IMR-90 (cell line): ENCODE measurements around the gene EIF4G3. TPM values are rescaled to one million over a fixed set of nuclear protein-coding genes. Genes with fewer than 3 reads are reported as not detected.

ENCODE experiments used
- ATAC-seq: fragments of 200-7000 bp; cut with Tn5 transposase; 2 replicates; pipeline ENCODE4 v1.9.1; 2020; ENCODE audit warnings: low read depth, mild to moderate bottlenecking, moderate library complexity
- BruUV-seq: library from RNA; stranded (reverse); fragments of 400-500 nt; replicated peaks from 2 replicates; lab custom pipeline; 2021; lab: Mats Ljungman, UMichigan
- CTCF ChIA-PET: fragments of 300-600 bp; formaldehyde crosslinking; extraction: SDS; loops from one replicate; lab custom pipeline; 2021; ENCODE audit warnings: antibody characterized with exemption; lab: Yijun Ruan, JAX
- POLR2A ChIA-PET: fragments of 300-600 bp; sonication (Branson Sonifier 250); formaldehyde crosslinking; loops from one replicate; lab custom pipeline; 2022; ENCODE audit warnings: antibody characterized with exemption; ENCODE audit not compliant: unreplicated experiment; lab: Charles Lee
- DNase-seq: peaks from one replicate; pipeline ENCODE4 v3.0.0; 2013
- H2AFZ ChIP-seq: replicated peaks from 2 replicates; pipeline ENCODE3; 2013; ENCODE audit warnings: low read length, mild to moderate bottlenecking; ENCODE audit not compliant: poor library complexity
- H2AK5ac ChIP-seq: 2 replicates; pipeline ENCODE4 v1.6.1; 2013; ENCODE audit warnings: low read depth, low read length, inconsistent platforms
- H2AK9ac ChIP-seq: replicated peaks from 2 replicates; pipeline ENCODE3; 2013; ENCODE audit warnings: mild to moderate bottlenecking, low read depth, low read length, moderate library complexity; ENCODE audit not compliant: poor library complexity
- H2BK120ac ChIP-seq: 2 replicates; pipeline ENCODE4 v1.6.1; 2013; ENCODE audit warnings: low read depth, low read length, inconsistent platforms
- H2BK15ac ChIP-seq: 3 replicates; pipeline ENCODE4 v1.6.1; 2013; ENCODE audit warnings: low read depth, low read length, inconsistent platforms
- H2BK20ac ChIP-seq: 2 replicates; pipeline ENCODE4 v1.6.1; 2013; ENCODE audit warnings: low read depth, mild to moderate bottlenecking, inconsistent platforms, low read length, moderate library complexity
- H2BK5ac ChIP-seq: 2 replicates; pipeline ENCODE4 v1.6.1; 2013; ENCODE audit warnings: mild to moderate bottlenecking, low read depth, low read length, inconsistent platforms; ENCODE audit not compliant: poor library complexity, severe bottlenecking
- H3K14ac ChIP-seq: replicated peaks from 2 replicates; pipeline ENCODE4 v1.6.1; 2013; ENCODE audit warnings: low read depth, low read length, inconsistent platforms
- H3K18ac ChIP-seq: 2 replicates; pipeline ENCODE4 v1.6.1; 2013; ENCODE audit warnings: low read depth, low read length, control low read depth
- H3K23ac ChIP-seq: 2 replicates; pipeline ENCODE4 v1.6.1; 2013; ENCODE audit warnings: low read depth, low read length, inconsistent platforms
- H3K27ac ChIP-seq: 2 replicates; pipeline ENCODE4 v1.5.1; 2013; ENCODE audit warnings: mild to moderate bottlenecking, control low read depth, low read length; ENCODE audit not compliant: insufficient read depth
- H3K27me3 ChIP-seq: 2 replicates; pipeline ENCODE4 v1.6.1; 2013; ENCODE audit warnings: low read length; ENCODE audit not compliant: control insufficient read depth, insufficient read depth
- H3K36me3 ChIP-seq: 2 replicates; pipeline ENCODE4 v1.6.1; 2013; ENCODE audit warnings: low read length, mixed read lengths; ENCODE audit not compliant: control insufficient read depth, insufficient read depth
- H3K4ac ChIP-seq: 2 replicates; pipeline ENCODE4 v1.6.1; 2013; ENCODE audit warnings: low read depth, low read length, inconsistent platforms
- H3K4me1 ChIP-seq: 2 replicates; pipeline ENCODE4 v1.6.1; 2013; ENCODE audit warnings: low read length, mixed read lengths; ENCODE audit not compliant: control insufficient read depth, insufficient read depth
- H3K4me2 ChIP-seq: 2 replicates; pipeline ENCODE4 v1.6.1; 2013; ENCODE audit warnings: low read depth, mild to moderate bottlenecking, control low read depth, low read length, moderate library complexity
- H3K4me3 ChIP-seq: 2 replicates; pipeline ENCODE4 v1.5.1; 2013; ENCODE audit warnings: low read depth, mild to moderate bottlenecking, control low read depth, low read length, moderate library complexity; ENCODE audit not compliant: insufficient read depth
- H3K56ac ChIP-seq: 2 replicates; pipeline ENCODE4 v1.6.1; 2013; ENCODE audit warnings: low read length, inconsistent platforms; ENCODE audit not compliant: insufficient read depth; ENCODE audit errors: extremely low read depth
- H3K79me1 ChIP-seq, 2 experiments: 2 replicates each; pipeline ENCODE4 v1.6.1; 2013; ENCODE audit warnings: low read length in 2 of 2, inconsistent platforms in 1 of 2, low read depth in 1 of 2
- H3K9ac ChIP-seq: 2 replicates; pipeline ENCODE4 v1.6.1; 2013; ENCODE audit warnings: low read depth, low read length, control low read depth
- H3K9me1 ChIP-seq: 2 replicates; pipeline ENCODE4 v1.6.1; 2013; ENCODE audit warnings: low read length, inconsistent platforms; ENCODE audit not compliant: insufficient read depth
- H3K9me3 ChIP-seq: 2 replicates; pipeline ENCODE4 v1.6.1; 2013; ENCODE audit warnings: low read length; ENCODE audit not compliant: control insufficient read depth, insufficient read depth
- H4K20me1 ChIP-seq: 2 replicates; pipeline ENCODE4 v1.6.1; 2013; ENCODE audit warnings: low read length, inconsistent platforms; ENCODE audit not compliant: insufficient read depth
- H4K5ac ChIP-seq: 2 replicates; pipeline ENCODE4 v1.6.1; 2013; ENCODE audit warnings: mild to moderate bottlenecking, low read depth, low read length, control low read depth
- H4K8ac ChIP-seq, 2 experiments: 2 replicates each; pipeline ENCODE4 v1.6.1; 2013; ENCODE audit warnings: low read depth in 2 of 2, low read length in 2 of 2, control low read depth in 1 of 2, inconsistent platforms in 1 of 2
- H4K91ac ChIP-seq: 2 replicates; pipeline ENCODE4 v1.6.1; 2013; ENCODE audit warnings: low read depth, low read length, inconsistent platforms; ENCODE audit not compliant: insufficient read depth
- BHLHE40 ChIP-seq: fragments of 150-350 bp; IDR thresholded peaks from 2 replicates; pipeline ENCODE4 v1.6.1; 2016; ENCODE audit warnings: mild to moderate bottlenecking, low read depth, low read length
- CHD1 ChIP-seq: IDR thresholded peaks from 2 replicates; pipeline ENCODE4 v1.6.1; 2012; ENCODE audit warnings: low read depth, low read length, improper control_type of control experiment
- CTCF ChIP-seq: conservative IDR thresholded peaks from 2 replicates; pipeline ENCODE4 v1.5.1; 2012; ENCODE audit warnings: mild to moderate bottlenecking, low read depth, low read length, improper control_type of control experiment
- FOS ChIP-seq: fragments of 150-350 bp; IDR thresholded peaks from 2 replicates; pipeline ENCODE4 v1.6.1; 2016; ENCODE audit warnings: low read depth, low read length
- MAFK ChIP-seq: IDR thresholded peaks from 2 replicates; pipeline ENCODE4 v1.6.1; 2012; ENCODE audit warnings: low read depth, low read length, improper control_type of control experiment
- MAZ ChIP-seq: IDR thresholded peaks from 2 replicates; pipeline ENCODE4 v1.6.1; 2012; ENCODE audit warnings: low read depth, mild to moderate bottlenecking, low read length, improper control_type of control experiment, moderate library complexity, borderline replicate concordance
- MXI1 ChIP-seq: IDR thresholded peaks from 2 replicates; pipeline ENCODE4 v1.6.1; 2012; ENCODE audit warnings: low read depth, mild to moderate bottlenecking, low read length, moderate library complexity, borderline replicate concordance
- POLR2A ChIP-seq: IDR thresholded peaks from 2 replicates; pipeline ENCODE4 v1.6.1; 2012; ENCODE audit warnings: mild to moderate bottlenecking, low read depth, low read length
- RCOR1 ChIP-seq: IDR thresholded peaks from 2 replicates; pipeline ENCODE4 v1.6.1; 2012; ENCODE audit warnings: mild to moderate bottlenecking, low read length, improper control_type of control experiment; ENCODE audit not compliant: insufficient replicate concordance
- SMC3 ChIP-seq: fragments of 150-350 bp; IDR thresholded peaks from 2 replicates; pipeline ENCODE4 v1.6.1; 2016; ENCODE audit warnings: low read depth, mild to moderate bottlenecking, antibody characterized with exemption, low read length, moderate library complexity
- USF2 ChIP-seq: fragments of 150-350 bp; IDR thresholded peaks from 2 replicates; pipeline ENCODE4 v1.6.1; 2017; ENCODE audit warnings: mild to moderate bottlenecking, antibody characterized with exemption, low read length, low read depth
- WGBS, 2 experiments: methylation state at CpG; one replicate each; pipeline versions ENCODE4 v1.1.5 to v1.1.7; 2013; ENCODE audit warnings: missing lambda C conversion rate in 2 of 2; ENCODE audit not compliant: insufficient read length in 1 of 2; ENCODE audit errors: extremely low coverage in 2 of 2; 5-methylcytosine and 5-hydroxymethylcytosine counted together
- dilution Hi-C: fragments of 300-500 bp; cut with HindIII; formaldehyde crosslinking; loops from one replicate; pipeline ENCODE4 v1.14.3; 2018; ENCODE audit warnings: low sequenced_read_pairs; ENCODE audit not compliant: unreplicated experiment
- in situ Hi-C: fragments of 300-500 bp; cut with MboI; formaldehyde crosslinking; loops from 3 replicates; pipeline ENCODE4 v1.14.3; 2019; ENCODE audit warnings: low sequenced_read_pairs, inconsistent platforms, mixed read lengths
- intact Hi-C: fragments of 100-400 bp; cut with micrococcal nuclease; formaldehyde crosslinking; loops from 2 replicates; pipeline ENCODE4 v1.10.0; 2022
- polyA plus RNA-seq, 3 experiments: library from polyadenylated mRNA; depleted of rRNA; stranded (reverse); fragments of >200 nt; gene quantifications; 2 replicates each; pipeline ENCODE4 v1.2.3, GENCODE V29; 2012; ENCODE audit warnings: low replicate concordance in 1 of 3
- total RNA-seq: library from RNA; depleted of rRNA; stranded (reverse); fragments of >200 nt; gene quantifications from 2 replicates; pipeline ENCODE4 v1.2.3, GENCODE V29; 2012

The EIF4G3 gene
- total and polyA plus RNA-seq, 2 of the 4 experiments (the other 2 are of a cell fraction), result 25.8 to 49.2 TPM

GRCh38 chr1:20975668-20976067 lies 201.0 kb downstream of the EIF4G3 start:
- H3K9me1 ChIP-seq, result no peaks in the 10 kb centered on the region
- TF ChIP-seq BHLHE40 (no peak), CTCF (no peak), CHD1 (no peak), RCOR1 (no peak), MAZ (no peak), FOS (no peak), SMC3 (no peak), MXI1 (no peak), MAFK (no peak), USF2 (no peak), POLR2A (no peak)
- DNase-seq (no peak), ATAC-seq (no peak)
- H3K14ac ChIP-seq, result no peak overlapping the region
- peaks cover 20% of the 10 kb centered on the region for H3K4me1 ChIP-seq
- no peak overlapping the region for H3K9ac ChIP-seq
- no peak overlapping the region for H4K5ac ChIP-seq
- no TSS peak for BruUV-seq
- no peak overlapping the region for H2BK15ac ChIP-seq
- H4K20me1 ChIP-seq, result peaks cover 9% of the 10 kb centered on the region; the same call in 1 of the 2 replicates
- H3K9me3 ChIP-seq, result no peaks in the 10 kb centered on the region
- intact Hi-C loops, result no loop called here
- H2BK20ac ChIP-seq, result no peak overlapping the region
- CTCF ChIA-PET, result no interaction called here
- H2BK120ac ChIP-seq, result no peak overlapping the region
- no peak overlapping the region for H4K91ac ChIP-seq
- no peak overlapping the region for H3K4me2 ChIP-seq
- H3K23ac ChIP-seq, result no peak overlapping the region
- peaks cover 9% of the 10 kb centered on the region; the same call in 1 of the 2 replicates for H3K36me3 ChIP-seq
- H2AK9ac ChIP-seq, result no peak overlapping the region
- in situ Hi-C loops, result no loop called here
- peaks cover 6 to 36% of the 10 kb centered on the region in 2 experiments for H3K79me1 ChIP-seq
- no peak overlapping the region for H3K27ac ChIP-seq
- POLR2A ChIA-PET, result no interaction called here
- no peak overlapping the region for H2AFZ ChIP-seq
- H3K27me3 ChIP-seq, result no peaks in the 10 kb centered on the region
- no peak overlapping the region for H3K4ac ChIP-seq
- H4K8ac ChIP-seq, result no peak overlapping the region
- H3K4me3 ChIP-seq, result no peak overlapping the region
- WGBS, 2 experiments, result no CpG with 5 or more reads among the region's 1 CpG
- no peak overlapping the region for H2AK5ac ChIP-seq
- H3K56ac ChIP-seq, result no peak overlapping the region
- H2BK5ac ChIP-seq, result no peak overlapping the region
- no peak overlapping the region for H3K18ac ChIP-seq
- dilution Hi-C loops, result no loop called here
